GM12892 (cell line): ENCODE results near the gene MMP17.

Experiments used
- POLR2A ChIP-seq: IDR thresholded peaks from 2 replicates; pipeline ENCODE4 v1.6.1; 2011; ENCODE audit warnings: low read depth, low read length, control low read depth
- POLR2AphosphoS5 ChIP-seq: IDR thresholded peaks from 2 replicates; pipeline ENCODE4 v1.6.1; 2011; ENCODE audit warnings: low read depth, low read length, control low read depth
- TAF1 ChIP-seq: IDR thresholded peaks from 2 replicates; pipeline ENCODE4 v1.6.1; 2011; ENCODE audit warnings: low read depth, mild to moderate bottlenecking, control low read depth, low read length, borderline replicate concordance

DNA sequence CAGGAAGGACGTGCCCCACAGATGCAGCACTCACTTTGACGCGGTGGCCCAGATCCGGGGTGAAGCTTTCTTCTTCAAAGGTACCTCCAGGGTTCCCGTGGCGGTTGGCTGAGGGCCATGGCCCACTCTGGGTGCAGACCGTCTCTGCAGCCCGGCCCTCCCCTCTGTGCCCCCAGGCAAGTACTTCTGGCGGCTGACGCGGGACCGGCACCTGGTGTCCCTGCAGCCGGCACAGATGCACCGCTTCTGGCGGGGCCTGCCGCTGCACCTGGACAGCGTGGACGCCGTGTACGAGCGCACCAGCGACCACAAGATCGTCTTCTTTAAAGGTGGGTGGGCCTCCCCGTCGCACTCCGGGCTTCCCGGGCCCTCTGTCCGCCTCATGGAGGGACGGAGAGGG, 16.9 kb downstream of the MMP17 start:
- TF ChIP-seq POLR2AphosphoS5 (no peak), TAF1 (no peak), POLR2A (no peak)
